Hematopoietic multipotent progenitor cell treated with erythropoietin and hydrocortisone succinate and interleukin-3 and kit ligand, for 6 days (in vitro differentiated cells): Measurements from ENCODE around the gene TTC21A.

Experiments
- DNase-seq: peaks from one replicate; pipeline ENCODE4 v3.0.0-alpha.2; 2015

TTC21A gene

DNA sequence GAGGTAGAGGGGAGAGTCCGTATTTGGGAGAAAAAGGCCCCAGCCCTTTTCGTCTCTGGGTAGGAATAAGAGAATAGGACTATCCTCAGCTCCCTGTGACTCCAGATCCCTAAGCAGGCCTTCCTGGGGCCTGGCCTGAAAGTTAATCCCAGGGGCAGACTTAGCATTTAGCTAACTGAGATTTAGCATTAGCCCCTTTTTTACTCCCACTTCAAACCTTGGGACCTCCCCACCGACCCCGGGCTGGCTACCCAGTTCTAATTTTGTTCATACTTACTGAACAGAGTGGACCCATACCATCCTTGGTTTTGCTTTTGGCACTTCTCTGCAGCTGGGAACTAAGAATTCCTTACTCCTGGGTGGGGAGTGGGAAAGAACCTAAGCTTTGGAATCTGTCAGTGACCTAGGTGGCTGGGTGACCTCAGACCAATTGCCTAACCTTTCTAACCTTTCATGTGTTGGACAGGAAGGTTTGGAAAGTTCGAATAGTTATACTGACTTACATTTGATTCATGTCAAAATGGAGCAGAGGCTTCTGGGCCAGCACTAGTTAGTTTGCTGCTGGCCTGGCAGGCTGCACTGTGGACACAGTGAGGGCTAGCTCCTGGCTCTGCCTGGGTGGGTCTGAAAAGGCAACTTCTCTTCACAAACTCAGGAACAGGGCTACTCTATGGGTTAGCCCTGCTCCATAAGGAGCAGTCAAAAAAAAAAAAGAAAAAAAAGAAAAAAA lies 11.6 kb downstream of the TTC21A start:
- DNase-seq: no peak

DNA sequence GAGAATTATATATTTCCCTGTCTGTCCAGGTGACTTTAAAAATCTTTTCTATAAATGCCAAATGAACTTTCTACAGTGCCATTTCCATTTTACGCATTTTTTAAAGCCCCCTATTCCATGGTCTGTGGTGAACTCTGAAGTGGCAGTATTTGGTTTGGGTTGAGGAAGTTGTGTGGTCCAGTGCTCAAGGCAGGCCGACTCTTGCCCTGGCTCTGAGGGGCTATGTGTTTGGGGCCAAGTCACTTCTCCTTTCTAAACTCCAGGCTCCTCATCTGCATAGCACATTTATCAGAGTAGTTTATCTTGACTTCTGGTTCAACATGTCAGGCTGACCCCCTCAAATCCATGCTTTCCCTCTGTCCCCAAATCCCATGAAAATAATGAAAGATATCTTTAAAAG lies 14.1 kb downstream of the TTC21A start:
- peak; percentile 35 for DNase-seq

DNA sequence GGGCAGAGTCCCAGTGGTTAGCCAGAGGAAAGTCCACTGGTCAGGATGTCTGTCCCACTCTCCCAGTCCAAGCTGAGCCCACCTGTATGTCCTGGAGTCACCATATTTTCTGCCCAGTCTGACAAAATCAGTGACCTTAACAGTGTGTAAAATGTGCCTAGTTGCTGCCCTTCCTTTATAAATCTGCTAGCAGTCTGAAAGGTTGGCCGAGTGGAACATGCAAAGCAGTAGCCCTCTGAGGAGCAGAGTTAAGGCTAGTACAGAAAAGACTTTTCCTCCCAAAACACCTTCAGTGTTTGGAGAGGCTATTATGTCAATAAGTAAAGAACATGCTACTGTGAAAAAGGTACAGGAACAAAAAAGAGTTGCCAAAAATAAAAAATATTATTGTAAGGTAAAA lies 15.3 kb downstream of the TTC21A start:
- DNase-seq: no peak

DNA sequence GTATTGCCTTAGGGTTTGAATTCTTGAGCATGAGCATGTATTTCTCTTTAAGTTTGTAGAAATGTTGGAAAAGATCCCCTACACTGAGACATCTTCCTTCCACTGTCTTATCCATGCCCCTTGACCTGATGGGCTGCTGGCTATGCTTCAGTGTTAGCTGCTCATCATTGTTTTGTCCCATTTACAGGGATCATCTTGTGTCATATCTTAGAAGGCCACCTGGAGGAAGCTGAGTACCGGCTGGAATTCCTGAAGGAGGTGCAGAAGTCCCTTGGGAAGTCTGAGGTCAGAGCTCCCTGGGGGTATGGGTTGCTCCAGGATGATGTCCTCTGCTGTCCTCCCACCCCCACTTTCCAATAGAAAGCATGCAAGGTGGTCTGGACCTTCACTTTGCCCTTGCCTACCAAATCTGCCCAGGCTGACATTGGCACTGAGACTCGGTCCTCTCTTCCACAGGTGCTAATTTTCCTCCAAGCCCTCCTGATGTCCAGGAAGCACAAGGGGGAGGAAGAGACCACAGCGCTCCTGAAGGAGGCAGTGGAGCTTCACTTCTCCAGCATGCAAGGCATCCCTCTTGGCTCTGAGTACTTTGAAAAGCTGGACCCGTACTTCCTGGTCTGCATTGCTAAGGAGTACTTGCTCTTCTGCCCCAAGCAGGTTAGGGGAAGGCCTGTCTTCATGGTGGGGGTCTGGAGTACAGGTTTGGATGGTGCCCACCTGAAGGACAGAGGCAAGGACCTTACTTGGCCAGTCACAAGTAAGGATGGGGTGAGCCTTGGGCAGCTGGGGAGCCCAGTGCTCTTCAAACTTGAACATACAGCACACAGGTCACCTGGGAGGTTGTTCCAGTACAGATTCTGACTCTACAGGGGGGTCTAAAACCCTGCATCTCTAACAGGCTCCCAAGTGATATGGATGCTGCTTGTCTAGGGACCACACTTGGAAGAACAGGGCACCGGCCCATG lies 17.7 kb downstream of the TTC21A start:
- DNase-seq: no peak

DNA sequence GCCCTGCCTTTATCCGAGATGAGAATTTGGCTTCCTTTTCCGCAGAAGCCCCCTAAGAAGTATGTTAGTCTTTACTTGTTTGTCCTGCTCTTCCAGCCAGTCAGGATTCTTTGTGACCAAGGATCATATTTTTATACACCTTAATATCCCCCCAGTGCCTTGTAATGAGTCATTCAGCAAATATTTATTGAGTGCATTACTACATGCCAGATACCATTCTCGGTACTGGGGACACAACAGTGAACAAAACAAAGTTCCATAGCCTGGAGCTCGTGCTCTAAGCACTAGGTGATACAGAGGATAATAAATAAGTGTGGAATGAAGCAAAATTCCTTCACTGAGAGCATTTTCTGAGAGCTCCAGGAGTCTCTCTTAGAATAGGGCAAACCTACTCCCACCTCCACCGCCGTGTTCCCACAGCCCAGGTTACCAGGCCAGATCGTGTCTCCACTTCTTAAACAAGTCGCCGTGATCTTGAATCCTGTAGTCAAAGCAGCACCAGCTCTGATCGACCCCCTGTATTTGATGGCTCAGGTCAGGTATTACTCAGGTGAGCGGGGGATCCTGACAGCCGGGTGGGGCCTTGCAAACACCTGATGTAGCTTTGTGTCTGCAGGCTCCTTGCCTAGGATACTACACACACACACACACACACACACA lies 18.5 kb downstream of the TTC21A start:
- no peak for DNase-seq

DNA sequence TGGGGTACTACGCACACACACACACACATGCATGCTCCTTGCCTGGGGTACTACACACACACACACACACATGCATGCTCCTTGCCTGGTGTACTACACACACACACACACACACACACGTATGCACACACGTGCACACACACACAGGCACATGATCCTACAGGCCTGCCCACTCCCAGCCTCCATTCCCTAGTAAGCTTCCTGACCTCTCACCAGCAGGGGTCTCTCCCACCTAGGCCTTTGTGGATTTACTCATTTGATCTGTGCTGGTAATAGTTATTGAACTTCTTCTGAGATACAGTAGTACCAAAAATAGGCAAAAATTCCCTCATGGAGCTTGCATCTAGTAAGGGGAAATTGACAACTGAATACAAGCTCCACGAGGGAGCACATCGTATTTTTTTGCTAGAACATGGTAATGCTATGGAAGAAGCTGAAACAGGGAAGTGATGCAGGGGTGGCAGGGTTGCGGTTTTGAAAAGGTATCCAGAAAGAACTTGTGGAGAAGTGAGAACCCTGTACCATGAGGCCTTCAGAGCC lies 19.1 kb downstream of the TTC21A start:
- DNase-seq: peak; percentile 81

DNA sequence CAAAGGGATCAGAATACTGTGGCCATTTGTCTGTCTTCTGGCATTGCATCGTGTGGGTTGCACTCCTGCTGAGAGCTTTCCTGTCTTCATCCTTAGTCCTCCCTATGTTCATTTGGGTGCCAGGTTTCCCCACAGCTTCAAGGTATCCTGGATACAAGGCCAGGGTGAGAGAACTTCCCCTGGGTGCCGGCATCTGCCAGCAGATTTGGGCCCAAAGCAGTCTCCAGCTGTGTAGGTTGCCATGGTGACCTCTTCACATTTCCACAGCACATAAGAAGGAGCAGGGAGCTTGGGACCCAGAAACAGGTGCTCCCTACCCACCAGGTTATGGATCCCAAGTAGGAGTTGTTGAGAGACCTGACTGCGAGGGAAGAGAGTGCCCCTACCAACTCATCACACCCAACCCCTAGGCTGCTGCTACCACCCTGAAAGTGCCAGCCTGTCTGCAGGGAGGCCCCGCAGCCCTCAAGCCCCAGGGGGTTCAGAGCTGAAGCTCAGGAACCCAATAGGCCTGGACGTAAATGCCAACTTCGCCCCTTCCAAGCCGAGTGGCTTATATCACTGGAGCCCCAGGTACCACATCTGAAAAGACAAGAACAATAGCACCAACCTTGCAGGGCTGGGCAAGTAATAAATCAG lies 19.9 kb downstream of the TTC21A start:
- no peak for DNase-seq

DNA sequence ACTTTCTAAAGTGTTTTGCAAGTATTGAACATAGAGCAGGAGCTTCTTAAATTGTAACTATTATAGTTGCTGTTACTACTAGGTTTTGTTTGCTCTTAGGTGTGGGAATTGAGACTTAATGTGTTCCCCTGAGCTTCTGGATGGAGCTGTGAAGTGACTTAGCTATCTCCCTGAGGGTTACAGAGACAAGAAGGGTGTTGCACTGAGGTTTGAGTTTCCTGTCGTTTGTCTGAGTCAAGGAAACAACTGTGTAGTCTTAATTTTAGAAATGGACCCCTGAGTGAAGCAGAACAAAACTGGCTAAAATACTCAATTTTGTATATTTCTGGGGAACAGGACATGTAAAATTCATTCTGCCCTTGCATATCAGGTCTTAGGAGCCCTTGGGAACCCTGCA lies 20.4 kb downstream of the TTC21A start:
- DNase-seq: no peak

DNA sequence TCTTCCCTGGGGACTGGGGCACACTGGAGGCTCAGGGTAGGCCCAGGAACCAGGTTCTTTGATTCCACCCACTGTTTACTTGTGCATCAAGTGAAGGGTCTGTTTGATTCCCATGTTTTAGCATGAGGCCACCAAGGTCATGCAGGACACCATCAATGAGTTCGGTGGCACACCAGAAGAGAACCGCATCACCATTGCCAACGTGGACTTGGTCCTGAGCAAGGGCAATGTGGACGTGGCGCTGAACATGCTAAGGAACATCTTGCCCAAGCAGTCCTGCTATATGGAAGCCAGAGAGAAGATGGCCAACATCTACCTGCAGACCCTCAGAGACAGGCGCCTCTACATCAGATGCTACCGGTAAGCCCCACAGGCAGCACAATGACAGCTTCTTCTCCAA lies 21.5 kb downstream of the TTC21A start:
- DNase-seq: no peak

DNA sequence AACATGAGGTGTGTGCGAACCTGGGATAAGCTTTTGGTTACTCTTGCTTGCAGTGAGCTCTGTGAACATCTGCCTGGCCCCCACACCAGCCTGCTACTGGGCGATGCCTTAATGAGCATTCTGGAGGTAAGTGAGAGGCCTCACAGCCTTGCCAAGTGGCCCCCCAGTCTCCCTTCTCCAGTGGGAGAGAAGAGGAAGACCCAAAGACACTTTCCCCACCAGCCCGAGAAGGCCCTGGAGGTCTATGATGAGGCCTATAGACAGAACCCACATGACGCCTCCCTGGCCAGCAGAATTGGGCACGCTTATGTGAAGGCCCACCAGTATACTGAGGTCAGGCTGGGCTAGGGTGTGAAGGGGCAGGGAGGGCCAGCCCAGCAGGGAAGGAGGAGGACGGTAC lies 22.5 kb downstream of the TTC21A start:
- no peak for DNase-seq

DNA sequence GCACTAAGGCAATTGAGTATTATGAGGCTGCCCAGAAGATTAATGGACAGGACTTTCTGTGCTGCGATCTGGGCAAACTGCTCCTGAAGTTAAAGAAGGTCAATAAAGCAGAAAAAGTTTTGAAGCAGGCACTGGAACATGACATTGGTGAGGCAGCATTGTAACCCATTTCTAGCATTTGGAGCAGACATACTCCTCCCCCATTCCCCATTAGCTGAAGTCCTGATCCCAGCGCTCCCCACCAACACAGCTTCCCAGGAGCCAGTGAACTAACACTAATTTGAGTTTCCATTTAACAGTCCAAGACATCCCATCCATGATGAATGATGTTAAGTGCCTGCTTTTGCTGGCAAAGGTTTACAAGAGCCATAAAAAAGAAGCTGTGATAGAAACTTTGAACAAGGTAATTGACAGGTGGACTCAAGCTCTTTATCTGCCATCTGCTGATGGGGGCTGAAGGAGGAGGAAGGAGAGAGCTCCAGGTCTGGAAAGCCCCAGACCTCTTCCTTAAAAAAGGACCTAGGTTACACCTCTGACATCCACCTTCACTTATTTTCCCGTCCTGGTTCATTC lies 23.3 kb downstream of the TTC21A start:
- DNase-seq: no peak

DNA sequence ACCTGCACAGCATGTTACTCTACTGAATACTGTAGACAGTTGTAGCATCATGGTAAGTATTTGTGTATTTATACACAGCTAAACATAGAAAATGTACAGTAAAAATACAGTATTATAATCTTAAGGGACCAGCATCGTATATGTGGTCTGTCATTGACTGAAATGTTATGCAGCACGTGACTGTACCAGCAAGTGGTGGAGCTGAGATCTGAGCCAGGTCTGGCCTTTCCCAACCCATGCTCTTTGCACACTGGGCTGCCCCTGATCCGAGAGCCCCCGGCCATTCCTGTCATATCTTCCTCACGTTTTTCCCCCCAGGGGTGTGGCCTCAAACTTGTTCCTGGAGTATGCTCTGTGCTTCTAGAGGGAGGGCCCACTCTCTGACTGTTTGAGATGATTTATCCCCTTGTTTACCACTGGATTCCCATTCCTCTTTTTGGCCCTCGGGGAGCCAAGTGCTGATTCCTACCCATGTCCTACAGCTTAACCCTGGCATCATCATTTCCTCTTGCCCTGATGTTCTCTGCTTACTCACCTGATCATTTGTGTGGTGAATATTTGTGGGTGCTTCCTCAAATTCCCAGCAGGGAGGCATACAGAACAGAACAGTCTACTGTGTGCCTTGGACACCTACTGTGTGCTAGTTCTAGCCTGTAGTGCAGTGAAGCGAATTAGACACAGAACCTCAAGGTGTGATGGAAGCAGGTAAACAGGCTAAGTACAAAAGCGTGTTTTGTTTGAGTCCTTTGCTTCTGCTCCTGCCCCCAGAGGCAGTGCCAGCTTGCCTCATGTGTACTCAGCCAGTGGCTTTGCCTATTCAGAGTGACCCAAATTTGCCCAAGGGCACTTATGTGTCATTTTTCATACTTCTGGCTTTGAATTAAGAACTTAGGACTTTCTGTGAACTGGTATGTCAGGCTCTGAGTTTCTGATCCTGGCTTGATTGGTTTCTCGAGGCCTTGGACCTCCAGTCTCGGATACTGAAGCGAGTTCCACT lies 24.9 kb downstream of the TTC21A start:
- no peak for DNase-seq

DNA sequence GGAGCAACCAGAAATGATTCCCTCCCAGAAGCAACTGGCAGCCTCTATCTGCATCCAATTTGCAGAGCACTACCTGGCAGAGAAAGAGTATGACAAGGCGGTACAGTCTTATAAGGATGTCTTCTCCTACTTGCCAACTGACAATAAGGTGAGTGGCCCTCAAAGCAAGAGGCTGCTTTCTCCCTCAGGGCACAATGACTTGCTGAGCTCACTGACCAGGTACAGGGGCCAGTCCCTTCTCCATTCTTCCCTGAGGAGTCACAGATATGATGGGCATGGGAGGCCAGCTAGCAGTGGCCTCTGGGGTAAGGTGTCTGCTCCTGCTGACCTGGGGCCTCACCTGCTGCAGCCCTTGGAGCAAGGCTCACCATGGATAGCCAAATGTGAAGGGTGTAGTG lies 25.6 kb downstream of the TTC21A start:
- DNase-seq: no peak

DNA sequence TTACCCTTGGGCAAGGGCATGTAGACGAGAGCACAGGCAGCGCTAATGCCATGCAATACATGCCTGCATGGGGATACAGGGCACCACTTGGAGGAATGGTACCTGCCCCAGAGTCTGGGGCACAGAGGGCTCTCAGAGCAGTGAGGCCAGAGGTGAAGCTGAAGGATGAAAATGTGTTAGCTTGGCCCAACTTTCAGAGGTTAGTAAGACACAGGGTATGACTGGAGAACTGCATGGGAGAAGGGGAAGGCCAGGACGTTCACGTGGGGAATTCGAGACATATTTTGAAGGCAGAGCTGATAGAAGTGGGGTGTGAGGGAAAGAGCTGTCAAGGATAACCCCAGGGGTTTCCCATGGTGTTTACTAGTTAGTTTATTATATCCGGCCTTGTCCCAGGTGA lies 26.3 kb downstream of the TTC21A start:
- no peak for DNase-seq

DNA sequence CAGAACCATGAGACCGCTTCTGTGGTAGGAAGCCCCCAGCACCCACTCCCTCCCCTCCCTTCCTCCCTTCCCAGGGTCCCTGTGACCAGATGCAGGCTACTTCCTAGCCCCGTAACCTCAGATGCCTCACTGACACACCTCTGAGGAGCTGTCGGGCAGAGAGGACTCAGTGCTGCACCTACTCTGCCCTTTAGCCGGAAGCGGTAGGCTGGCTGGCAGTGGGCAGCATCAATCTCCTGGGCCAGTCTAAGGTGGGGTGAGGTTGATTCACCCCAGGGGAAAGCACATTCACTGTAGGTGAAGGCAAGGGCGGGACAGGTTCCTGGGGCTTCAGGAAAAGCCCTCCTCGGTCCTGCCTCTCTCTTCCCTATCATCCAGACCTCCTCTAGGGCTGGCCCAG lies 26.8 kb downstream of the TTC21A start:
- DNase-seq: no peak

DNA sequence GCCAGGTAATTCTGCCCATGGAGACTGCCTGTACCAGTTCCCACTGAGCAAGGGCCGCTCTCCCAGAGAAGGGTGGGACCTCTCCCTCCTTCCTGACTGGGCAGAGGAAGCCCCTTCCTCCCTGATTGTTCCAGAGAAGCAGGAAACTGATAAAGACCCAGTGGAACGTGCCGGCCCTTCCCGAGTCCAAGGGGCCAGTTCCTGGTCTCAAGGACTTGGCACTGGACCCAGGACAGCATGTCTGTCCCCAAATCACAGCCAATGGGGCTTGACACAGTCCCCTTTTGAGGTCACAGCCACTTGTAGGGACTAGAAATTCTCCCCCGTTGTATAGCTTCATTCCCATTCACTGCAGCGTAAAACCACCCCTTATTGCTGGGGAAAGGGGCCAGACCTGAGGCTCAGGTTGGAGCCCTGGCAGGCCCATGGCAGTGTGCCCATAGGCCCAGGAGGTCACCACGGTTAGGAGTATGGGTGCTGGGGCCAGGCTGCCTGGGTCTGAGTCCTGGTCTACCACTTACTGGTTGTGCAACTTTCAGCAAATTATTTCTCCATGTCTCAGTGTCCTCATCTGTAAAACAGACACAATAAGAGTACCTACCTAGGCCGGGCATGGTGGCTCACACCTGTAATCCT lies 27.8 kb downstream of the TTC21A start:
- DNase-seq: no peak

DNA sequence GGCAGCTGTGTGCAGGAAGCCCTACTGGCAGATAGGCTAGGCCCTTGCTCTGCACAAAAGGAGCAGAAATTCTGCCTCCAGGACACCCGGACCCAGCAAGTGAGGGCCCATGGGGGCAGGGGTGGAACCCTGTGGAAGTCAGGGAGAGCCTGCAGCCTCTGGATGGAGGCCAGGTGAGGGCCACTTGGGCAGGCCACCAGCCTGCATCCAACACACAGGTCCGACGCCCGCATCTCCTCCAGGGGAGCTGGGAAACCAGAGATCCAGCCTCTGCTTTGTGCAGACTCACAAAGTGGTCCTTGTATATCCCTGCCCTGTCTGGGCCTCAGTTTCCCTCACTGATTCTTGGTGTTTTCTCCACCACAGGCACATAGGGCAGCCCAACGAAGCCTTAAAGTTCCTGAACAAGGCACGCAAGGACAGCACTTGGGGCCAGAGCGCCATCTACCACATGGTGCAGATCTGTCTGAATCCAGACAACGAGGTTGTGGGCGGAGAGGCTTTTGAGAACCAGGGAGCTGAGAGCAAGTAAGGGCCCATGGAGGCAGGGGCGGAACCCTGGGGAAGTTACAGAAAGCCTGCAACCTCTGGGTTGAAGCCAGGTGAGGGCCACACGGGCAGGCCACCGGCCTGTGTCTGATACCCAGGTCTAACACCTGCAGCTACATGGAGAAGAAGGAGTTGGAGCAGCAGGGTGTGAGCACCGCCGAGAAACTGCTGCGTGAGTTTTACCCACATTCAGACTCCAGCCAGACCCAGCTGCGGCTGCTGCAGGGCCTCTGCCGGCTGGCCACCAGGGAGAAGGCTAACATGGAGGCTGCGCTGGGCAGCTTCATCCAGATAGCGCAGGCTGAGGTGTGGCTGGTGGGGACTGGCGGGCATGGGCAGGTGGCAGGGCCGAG lies 29.3 kb downstream of the TTC21A start:
- DNase-seq: no peak

DNA sequence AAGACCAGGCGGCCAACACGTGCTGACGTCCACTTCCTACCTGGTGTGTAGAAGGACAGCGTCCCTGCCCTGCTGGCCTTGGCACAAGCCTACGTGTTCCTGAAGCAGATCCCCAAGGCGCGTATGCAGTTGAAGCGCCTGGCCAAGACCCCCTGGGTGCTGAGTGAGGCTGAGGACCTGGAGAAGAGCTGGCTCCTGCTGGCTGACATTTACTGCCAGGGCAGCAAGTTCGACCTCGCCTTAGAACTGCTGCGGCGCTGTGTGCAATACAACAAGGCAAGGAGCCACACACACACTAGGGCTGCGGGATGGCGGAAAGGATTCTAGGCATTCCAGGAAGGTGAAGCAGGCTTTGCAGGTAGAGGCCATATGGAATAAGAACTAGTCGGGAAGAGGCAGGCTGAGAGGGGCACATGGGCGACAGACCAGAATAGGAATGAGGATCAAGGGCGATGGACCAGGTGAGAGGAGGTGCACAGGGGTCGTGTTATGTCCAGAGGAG lies 30.0 kb downstream of the TTC21A start:
- no peak for DNase-seq
